ENCODE measurements around the gene SMNDC1.

Gene SMNDC1

DNA sequence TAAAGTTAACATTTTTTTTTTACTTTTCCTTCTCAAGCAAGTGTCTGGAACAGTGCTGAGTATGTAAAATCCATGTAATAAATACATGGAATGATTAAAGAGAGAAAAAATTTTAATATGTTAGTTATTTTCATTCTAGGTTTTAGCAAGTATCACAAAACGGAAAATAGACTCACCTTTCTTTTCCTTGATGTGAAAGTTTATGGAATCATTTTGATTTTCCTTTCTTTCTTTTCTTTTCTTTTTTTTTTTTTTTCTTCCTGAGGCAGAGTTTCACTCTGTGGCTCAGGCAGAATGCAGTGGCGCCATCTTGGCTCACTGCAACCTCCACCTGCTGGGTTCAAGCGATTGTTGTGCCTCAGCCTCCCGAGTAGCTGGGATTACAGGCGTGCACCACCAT lies 28.1 kb downstream of the SMNDC1 start:
- no peak overlapping the region for H3K4me3 ChIP-seq (ENCODE audit: low read length)
- no peak overlapping the region for H3K4me2 ChIP-seq (ENCODE audit: low read depth, low read length)
- H3K36me3 ChIP-seq (replicated peaks; ENCODE audit: insufficient read depth, low read length): no peaks in the 10 kb centered on the region
- H3K27me3 ChIP-seq (replicated peaks; ENCODE audit: insufficient read depth, low read length): no peaks in the 10 kb centered on the region
- no peaks in the 10 kb centered on the region for H3K4me1 ChIP-seq (ENCODE audit: low read length)
- H3F3A ChIP-seq (ENCODE audit: insufficient read depth, low read length): no peaks in the 10 kb centered on the region
- H3K9me3 ChIP-seq (replicated peaks; ENCODE audit: insufficient read depth, low read length): no peaks in the 10 kb centered on the region
- no peaks in the 10 kb centered on the region; the same call in 1 of the 2 replicates for H4K20me1 ChIP-seq (ENCODE audit: insufficient read depth, low read length)
- no peak overlapping the region for H3K9ac ChIP-seq (ENCODE audit: low read length)
- no peaks in the 10 kb centered on the region for H3K9me2 ChIP-seq (replicated peaks; ENCODE audit: insufficient read depth, low read length)
- DNase-seq: no peak
- TF ChIP-seq, protein P1, sequence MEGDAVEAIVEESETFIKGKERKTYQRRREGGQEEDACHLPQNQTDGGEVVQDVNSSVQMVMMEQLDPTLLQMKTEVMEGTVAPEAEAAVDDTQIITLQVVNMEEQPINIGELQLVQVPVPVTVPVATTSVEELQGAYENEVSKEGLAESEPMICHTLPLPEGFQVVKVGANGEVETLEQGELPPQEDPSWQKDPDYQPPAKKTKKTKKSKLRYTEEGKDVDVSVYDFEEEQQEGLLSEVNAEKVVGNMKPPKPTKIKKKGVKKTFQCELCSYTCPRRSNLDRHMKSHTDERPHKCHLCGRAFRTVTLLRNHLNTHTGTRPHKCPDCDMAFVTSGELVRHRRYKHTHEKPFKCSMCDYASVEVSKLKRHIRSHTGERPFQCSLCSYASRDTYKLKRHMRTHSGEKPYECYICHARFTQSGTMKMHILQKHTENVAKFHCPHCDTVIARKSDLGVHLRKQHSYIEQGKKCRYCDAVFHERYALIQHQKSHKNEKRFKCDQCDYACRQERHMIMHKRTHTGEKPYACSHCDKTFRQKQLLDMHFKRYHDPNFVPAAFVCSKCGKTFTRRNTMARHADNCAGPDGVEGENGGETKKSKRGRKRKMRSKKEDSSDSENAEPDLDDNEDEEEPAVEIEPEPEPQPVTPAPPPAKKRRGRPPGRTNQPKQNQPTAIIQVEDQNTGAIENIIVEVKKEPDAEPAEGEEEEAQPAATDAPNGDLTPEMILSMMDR (IDR thresholded peaks at IDR 0.05; ENCODE audit: low read length): no peak
- no peak for TF ChIP-seq EZH2 (optimal IDR thresholded peaks at IDR 0.05; ENCODE audit: low read depth, low read length)
- no peak for TF ChIP-seq EZH2phosphoT487 (IDR thresholded peaks at IDR 0.05; ENCODE audit: low read length)
- no peaks in the 10 kb centered on the region for H3K79me2 ChIP-seq (ENCODE audit: low read length)
- no peak overlapping the region for H3K27ac ChIP-seq (ENCODE audit: low read length)
- no peak overlapping the region for H2AFZ ChIP-seq (ENCODE audit: low read length)

GRCh38 chr10:110275128-110275729 lies 29.5 kb downstream of the SMNDC1 start:
- Histone ChIP-seq H3K79me2 (ENCODE audit: low read length) (no peaks in the 10 kb centered on the region), H3K9ac (ENCODE audit: low read length) (no peak overlapping the region), H3K27me3 (replicated peaks; ENCODE audit: insufficient read depth, low read length) (no peaks in the 10 kb centered on the region), H3K36me3 (replicated peaks; ENCODE audit: insufficient read depth, low read length) (no peaks in the 10 kb centered on the region), H3K4me2 (ENCODE audit: low read depth, low read length) (no peak overlapping the region), H3K9me3 (replicated peaks; ENCODE audit: insufficient read depth, low read length) (no peaks in the 10 kb centered on the region), H3K27ac (ENCODE audit: low read length) (no peak overlapping the region), H3K4me1 (ENCODE audit: low read length) (no peaks in the 10 kb centered on the region), H3F3A (ENCODE audit: insufficient read depth, low read length) (no peaks in the 10 kb centered on the region), H4K20me1 (ENCODE audit: insufficient read depth, low read length) (no peaks in the 10 kb centered on the region; the same call in 1 of the 2 replicates), H3K4me3 (ENCODE audit: low read length) (no peak overlapping the region), H3K9me2 (replicated peaks; ENCODE audit: insufficient read depth, low read length) (no peaks in the 10 kb centered on the region), H2AFZ (ENCODE audit: low read length) (no peak overlapping the region)
- TF ChIP-seq, protein P1 (IDR thresholded peaks at IDR 0.05; ENCODE audit: low read length): no peak
- TF ChIP-seq EZH2 (optimal IDR thresholded peaks at IDR 0.05; ENCODE audit: low read depth, low read length) (no peak), EZH2phosphoT487 (IDR thresholded peaks at IDR 0.05; ENCODE audit: low read length) (no peak)
- no peak for DNase-seq

GRCh38 chr10:110274647-110275046 lies 30.1 kb downstream of the SMNDC1 start:
- no peaks in the 10 kb centered on the region; the same call in 1 of the 2 replicates for H4K20me1 ChIP-seq (ENCODE audit: insufficient read depth, low read length)
- no peaks in the 10 kb centered on the region for H3K9me3 ChIP-seq (replicated peaks; ENCODE audit: insufficient read depth, low read length)

More at GRCh38 chr10:110274647-110275046, 30.1 kb downstream of the SMNDC1 start:
- DNase-seq: no peak
- no peak overlapping the region for H3K27ac ChIP-seq (ENCODE audit: low read length)
- no peaks in the 10 kb centered on the region for H3F3A ChIP-seq (ENCODE audit: insufficient read depth, low read length)
- no peaks in the 10 kb centered on the region for H3K79me2 ChIP-seq (ENCODE audit: low read length)
- no peak for TF ChIP-seq EZH2 (optimal IDR thresholded peaks at IDR 0.05; ENCODE audit: low read depth, low read length)
- TF ChIP-seq, protein P1 (IDR thresholded peaks at IDR 0.05; ENCODE audit: low read length): no peak
- TF ChIP-seq EZH2phosphoT487 (IDR thresholded peaks at IDR 0.05; ENCODE audit: low read length): no peak
- H2AFZ ChIP-seq (ENCODE audit: low read length): no peak overlapping the region
- no peak overlapping the region for H3K4me2 ChIP-seq (ENCODE audit: low read depth, low read length)
- H3K27me3 ChIP-seq (replicated peaks; ENCODE audit: insufficient read depth, low read length): no peaks in the 10 kb centered on the region
- no peaks in the 10 kb centered on the region for H3K9me2 ChIP-seq (replicated peaks; ENCODE audit: insufficient read depth, low read length)
- no peaks in the 10 kb centered on the region for H3K36me3 ChIP-seq (replicated peaks; ENCODE audit: insufficient read depth, low read length)
- H3K4me3 ChIP-seq (ENCODE audit: low read length): no peak overlapping the region
- H3K9ac ChIP-seq (ENCODE audit: low read length): no peak overlapping the region
- no peaks in the 10 kb centered on the region for H3K4me1 ChIP-seq (ENCODE audit: low read length)

All from MM.1S (cell line).